ENCODE data around the gene CCDC121.

GRCh38 chr2:27613985-27614384, 14.8 kb downstream of the CCDC121 start:
- TF ChIP-seq CTCF (IDR thresholded peaks at IDR 0.05) (no peak), POLR2A (IDR thresholded peaks at IDR 0.05; ENCODE audit: low read depth) (no peak), POLR2AphosphoS5 (IDR thresholded peaks at IDR 0.05) (no peak), EP300 (IDR thresholded peaks at IDR 0.05) (no peak)
